ENCODE results near the gene CCL4L2. TPM values are rescaled to one million over a fixed set of nuclear protein-coding genes. Genes with fewer than 3 reads are reported as not detected.
A peak's percentile ranks its signal among the peaks of the same experiment; 100 is the strongest.
"Not testable (repeated sequence)": the region's sequence is repeated elsewhere in the genome, so short reads cannot be mapped to it uniquely, and the experiment has no call there.

The CCL4L2 gene
- total RNA-seq, 3 donors from 2014 or later = 1.1 to 3.3 (median 2.9) TPM

GRCh38 chr17:36220737-36221580, 10.1 kb downstream of the CCL4L2 start:
- intact Hi-C loops (cut with DNase I, micrococcal nuclease); ATAC-seq: not testable (repeated sequence)

GRCh38 chr17:36221581-36222100, 10.8 kb downstream of the CCL4L2 start:
- ATAC-seq; H3K4me1 ChIP-seq (ENCODE audit: low read depth); DNase-seq; intact Hi-C loops (cut with DNase I, micrococcal nuclease); H3K9me3 ChIP-seq; H3K4me3 ChIP-seq; H3K36me3 ChIP-seq (ENCODE audit: low read depth): not testable (repeated sequence)

More at GRCh38 chr17:36220737-36221580, 10.1 kb downstream of the CCL4L2 start:
- not testable (repeated sequence) for H3K9me3 ChIP-seq; DNase-seq; H3K4me1 ChIP-seq (ENCODE audit: low read depth); H3K36me3 ChIP-seq (ENCODE audit: low read depth); H3K4me3 ChIP-seq

GRCh38 chr17:36222967-36223366, 12.1 kb downstream of the CCL4L2 start:
- H3K4me1 ChIP-seq (ENCODE audit: low read depth); H3K36me3 ChIP-seq (ENCODE audit: low read depth); ATAC-seq; H3K9me3 ChIP-seq; DNase-seq; intact Hi-C loops (cut with DNase I, micrococcal nuclease); H3K4me3 ChIP-seq: not testable (repeated sequence)

GRCh38 chr17:36229644-36230043, 18.8 kb downstream of the CCL4L2 start:
- H3K36me3 ChIP-seq (ENCODE audit: low read depth); H3K4me1 ChIP-seq (ENCODE audit: low read depth); intact Hi-C loops (cut with DNase I, micrococcal nuclease); H3K9me3 ChIP-seq; H3K4me3 ChIP-seq; ATAC-seq: not testable (repeated sequence)
- DNase-seq = peak in 2 of 3 donors; percentile 44 to 46

GRCh38 chr17:36242046-36242445, 31.2 kb downstream of the CCL4L2 start:
- H3K36me3 ChIP-seq (ENCODE audit: low read depth); H3K9me3 ChIP-seq; H3K4me1 ChIP-seq (ENCODE audit: low read depth); H3K4me3 ChIP-seq; ATAC-seq; DNase-seq; intact Hi-C loops (cut with DNase I, micrococcal nuclease): not testable (repeated sequence)

Other genes with a start within 250 kb of the CCL4L2 start
- under 1 TPM in 2 of 3 donors, not detected in 1; 0.20 to 0.44 TPM for gene CCL16, start 229.6 kb upstream of the CCL4L2 start, total RNA-seq
- 1 to 10 TPM; 4.0 to 7.2 (median 6.2) TPM for gene CCL14, start 224.3 kb upstream of the CCL4L2 start, total RNA-seq
- gene CCL15, start 209.5 kb upstream of the CCL4L2 start, total RNA-seq = 10 to 100 TPM; 19.8 to 79.4 (median 59.7) TPM
- 1 to 10 TPM; 1.3 to 5.2 (median 3.3) TPM for gene CCL23, start 193.1 kb upstream of the CCL4L2 start, total RNA-seq
- 1 to 10 TPM; 1.0 to 7.3 (median 2.3) TPM for gene CCL18, start 146.8 kb upstream of the CCL4L2 start, total RNA-seq
- 1 to 10 TPM; 1.5 to 4.3 (median 4.1) TPM for gene CCL3, start 120.9 kb upstream of the CCL4L2 start, total RNA-seq
- gene CCL4, start 107.2 kb upstream of the CCL4L2 start, total RNA-seq = 1 to 10 TPM; 3.7 to 8.8 (median 4.1) TPM
- 10 to 100 TPM in 2 of 3 donors, 1 to 10 TPM in 1; 8.0 to 12.9 (median 10.8) TPM for gene TBC1D3B, start 34.4 kb upstream of the CCL4L2 start, total RNA-seq
- gene CCL3L1, start 14.3 kb upstream of the CCL4L2 start, total RNA-seq = 1 to 10 TPM in 1 of 3 donors, under 1 TPM in 1, not detected in 1; 0.66 to 1.4 TPM
- under 1 TPM; 0.54 to 0.67 (median 0.55) TPM for gene TBC1D3I, start 53.5 kb downstream of the CCL4L2 start, total RNA-seq
- gene TBC1D3G, start 112.8 kb downstream of the CCL4L2 start, total RNA-seq = 1 to 10 TPM in 1 of 3 donors, not detected in 2; 4.4 TPM
- gene TBC1D3H, start 177.4 kb downstream of the CCL4L2 start, total RNA-seq = not detected